Measurements from ENCODE around the gene KLHDC1. TPM values are rescaled to one million over a fixed set of nuclear protein-coding genes. Genes with fewer than 3 reads are reported as not detected.
"Not testable (repeated sequence)": the region's sequence is repeated elsewhere in the genome, so short reads cannot be mapped to it uniquely, and the experiment has no call there.

The KLHDC1 gene
- total and polyA plus RNA-seq, 2 experiments from 2014 or later = 4.1 to 5.0 TPM

DNA sequence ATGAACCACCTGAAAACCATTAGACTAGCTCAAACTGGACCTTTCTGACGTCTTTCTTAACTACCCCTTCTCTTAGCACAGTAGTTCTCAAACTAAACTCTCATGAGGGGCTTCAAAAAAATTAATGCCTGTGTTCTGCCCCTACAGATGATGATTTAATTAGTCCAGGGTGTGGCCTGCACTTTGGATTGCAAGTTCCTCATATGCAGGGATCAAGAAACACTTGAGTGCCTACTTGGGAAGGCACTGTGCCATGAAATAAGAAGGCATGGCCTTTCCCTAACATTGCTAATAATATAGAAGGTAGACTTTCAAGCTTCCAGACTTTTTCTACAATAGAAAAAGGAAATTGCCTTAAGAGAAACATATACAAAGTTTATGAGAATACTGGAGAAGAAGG, 52.3 kb downstream of the KLHDC1 start:
- in situ Hi-C loops (cut with MboI) = no loop called here
- H4K20me1 ChIP-seq (ENCODE audit: insufficient read depth) = no peaks in the 10 kb centered on the region
- H3K79me2 ChIP-seq (ENCODE audit: insufficient read depth) = no peaks in the 10 kb centered on the region
- H3K9me3 ChIP-seq (ENCODE audit: low read depth) = no peaks in the 10 kb centered on the region
- no peaks in the 10 kb centered on the region for H3K27me3 ChIP-seq (replicated peaks; ENCODE audit: insufficient read depth)
- H3F3A ChIP-seq (ENCODE audit: insufficient read depth) = no peaks in the 10 kb centered on the region
- no peak overlapping the region for H3K27ac ChIP-seq
- TF ChIP-seq EZH2phosphoT487 (IDR thresholded peaks at IDR 0.05; ENCODE audit: insufficient read depth, low read depth) (no peak), EZH2 (IDR thresholded peaks at IDR 0.05; ENCODE audit: insufficient read depth, poor library complexity, severe bottlenecking) (no peak)
- H3K9me2 ChIP-seq (ENCODE audit: insufficient read depth) = no peaks in the 10 kb centered on the region
- no peak overlapping the region for H3K4me3 ChIP-seq
- no peak overlapping the region for H3K4me2 ChIP-seq (ENCODE audit: unreplicated experiment)
- H3K36me3 ChIP-seq (ENCODE audit: low read depth) = no peaks in the 10 kb centered on the region
- H3K4me1 ChIP-seq (ENCODE audit: insufficient read depth) = no peaks in the 10 kb centered on the region
- 74 to 76% methylated on average over 1 of the region's 1 CpG for WGBS, 2 experiments (ENCODE audit: low coverage in 1 of 2, low lambda C conversion rate in 2 of 2, missing lambda C conversion rate in 2 of 2)
- no peak overlapping the region for H2AFZ ChIP-seq
- DNase-seq = no peak
- no peak overlapping the region for H3K9ac ChIP-seq

GRCh38 chr14:49746476-49746875, 53.6 kb downstream of the KLHDC1 start:
- H3K4me1 ChIP-seq (ENCODE audit: insufficient read depth); H3K4me3 ChIP-seq; H4K20me1 ChIP-seq (ENCODE audit: insufficient read depth); H3K4me2 ChIP-seq (ENCODE audit: unreplicated experiment); H3K27me3 ChIP-seq (replicated peaks; ENCODE audit: insufficient read depth); H3K9me2 ChIP-seq (ENCODE audit: insufficient read depth); H3K9me3 ChIP-seq (ENCODE audit: low read depth); DNase-seq; in situ Hi-C loops (cut with MboI); H2AFZ ChIP-seq; H3K36me3 ChIP-seq (ENCODE audit: low read depth); H3K79me2 ChIP-seq (ENCODE audit: insufficient read depth); H3F3A ChIP-seq (ENCODE audit: insufficient read depth); H3K27ac ChIP-seq; H3K9ac ChIP-seq: not testable (repeated sequence)

- Histone ChIP-seq H3K79me2 (ENCODE audit: insufficient read depth) (no peaks in the 10 kb centered on the region), H3K36me3 (ENCODE audit: low read depth) (no peaks in the 10 kb centered on the region), H3K27ac (no peak overlapping the region), H4K20me1 (ENCODE audit: insufficient read depth) (no peaks in the 10 kb centered on the region), H3K4me1 (ENCODE audit: insufficient read depth) (no peaks in the 10 kb centered on the region), H3F3A (ENCODE audit: insufficient read depth) (no peaks in the 10 kb centered on the region), H2AFZ (no peak overlapping the region), H3K9me2 (ENCODE audit: insufficient read depth) (no peaks in the 10 kb centered on the region), H3K9me3 (ENCODE audit: low read depth) (no peaks in the 10 kb centered on the region), H3K27me3 (replicated peaks; ENCODE audit: insufficient read depth) (no peaks in the 10 kb centered on the region), H3K4me2 (ENCODE audit: unreplicated experiment) (no peak overlapping the region), H3K9ac (no peak overlapping the region), H3K4me3 (no peak overlapping the region)
- in situ Hi-C loops (cut with MboI) = no loop called here
- 65 to 69% methylated on average over 5 of the region's 5 CpGs for WGBS, 2 experiments (ENCODE audit: low coverage in 1 of 2, low lambda C conversion rate in 2 of 2, missing lambda C conversion rate in 2 of 2)
- no peak for TF ChIP-seq EZH2 (IDR thresholded peaks at IDR 0.05; ENCODE audit: insufficient read depth, poor library complexity, severe bottlenecking)
- no peak for TF ChIP-seq EZH2phosphoT487 (IDR thresholded peaks at IDR 0.05; ENCODE audit: insufficient read depth, low read depth)
- no peak for DNase-seq
These were observed 61.7 kb downstream of the KLHDC1 start for GRCh38 chr14:49754570-49755097.

GRCh38 chr14:49755378-49755777, 62.5 kb downstream of the KLHDC1 start:
- H3K4me3 ChIP-seq = no peak overlapping the region
- H3K4me2 ChIP-seq (ENCODE audit: unreplicated experiment) = no peak overlapping the region
- no peak overlapping the region for H3K27ac ChIP-seq
- no peaks in the 10 kb centered on the region for H3F3A ChIP-seq (ENCODE audit: insufficient read depth)
- H3K9ac ChIP-seq = no peak overlapping the region
- in situ Hi-C loops (cut with MboI) = no loop called here
- H3K9me3 ChIP-seq (ENCODE audit: low read depth) = no peaks in the 10 kb centered on the region
- no peaks in the 10 kb centered on the region for H4K20me1 ChIP-seq (ENCODE audit: insufficient read depth)
- no peak for DNase-seq
- no peaks in the 10 kb centered on the region for H3K36me3 ChIP-seq (ENCODE audit: low read depth)
- H2AFZ ChIP-seq = no peak overlapping the region
- no peaks in the 10 kb centered on the region for H3K27me3 ChIP-seq (replicated peaks; ENCODE audit: insufficient read depth)
- H3K9me2 ChIP-seq (ENCODE audit: insufficient read depth) = no peaks in the 10 kb centered on the region
- TF ChIP-seq EZH2 (IDR thresholded peaks at IDR 0.05; ENCODE audit: insufficient read depth, poor library complexity, severe bottlenecking) = no peak
- TF ChIP-seq EZH2phosphoT487 (IDR thresholded peaks at IDR 0.05; ENCODE audit: insufficient read depth, low read depth) = no peak
- no peaks in the 10 kb centered on the region for H3K79me2 ChIP-seq (ENCODE audit: insufficient read depth)
- 93 to 94% methylated on average over 3 of the region's 3 CpGs for WGBS, 2 experiments (ENCODE audit: low coverage in 1 of 2, low lambda C conversion rate in 2 of 2, missing lambda C conversion rate in 2 of 2)
- H3K4me1 ChIP-seq (ENCODE audit: insufficient read depth) = no peaks in the 10 kb centered on the region

All from GM23248 (cell line).